Spleen (tissue), 11 donors: ENCODE results near the gene KIFC1. TPM values are rescaled to one million over a fixed set of nuclear protein-coding genes. Genes with fewer than 3 reads are reported as not detected.
A peak's percentile ranks its signal among the peaks of the same experiment; 100 is the strongest.

ENCODE experiments used
- DNase-seq: peaks from one replicate; pipeline ENCODE4 v3.0.0-alpha.2; 2020
- H3K27ac ChIP-seq, 8 donors: fragments of 200-600 bp; sonication (generic) in 7 of 8; 1 replicate in 4 of 8; 2 replicates in 4 of 8; pipeline versions ENCODE4 v1.5.0 to v1.8.0; 2016 to 2021; ENCODE audit warnings: inconsistent platforms in 4 of 8, mild to moderate bottlenecking in 4 of 8, moderate library complexity in 1 of 8
- H3K27me3 ChIP-seq, 7 donors: fragments of 200-600 bp; sonication (generic) in 6 of 7; replicated peaks in 1 of 7; 1 replicate in 4 of 7; 2 replicates in 3 of 7; pipeline versions ENCODE4 v1.5.0 to v1.8.0; 2016 to 2021; ENCODE audit warnings: inconsistent platforms in 3 of 7, mild to moderate bottlenecking in 1 of 7
- H3K36me3 ChIP-seq, 6 donors: fragments of 200-600 bp; sonication (generic) in 5 of 6; 1 replicate in 4 of 6; 2 replicates in 2 of 6; pipeline versions ENCODE4 v1.5.0 to v1.8.0; 2016 to 2021; ENCODE audit warnings: inconsistent platforms in 2 of 6
- H3K4me1 ChIP-seq, 6 donors: fragments of 200-600 bp; sonication (generic) in 5 of 6; 1 replicate in 3 of 6; 2 replicates in 3 of 6; pipeline versions ENCODE4 v1.5.0 to v1.8.0; 2016 to 2021; ENCODE audit warnings: inconsistent platforms in 3 of 6
- H3K4me3 ChIP-seq, 8 donors: fragments of 200-600 bp; sonication (generic) in 7 of 8; 1 replicate in 4 of 8; 2 replicates in 4 of 8; pipeline versions ENCODE4 v1.5.0 to v1.8.0; 2016 to 2021; ENCODE audit warnings: inconsistent platforms in 4 of 8, mild to moderate bottlenecking in 4 of 8, moderate library complexity in 2 of 8
- H3K9me3 ChIP-seq, 8 donors: fragments of 200-600 bp; sonication (generic) in 7 of 8; 1 replicate in 4 of 8; 2 replicates in 4 of 8; pipeline versions ENCODE4 v1.5.0 to v1.8.0; 2016 to 2021; ENCODE audit warnings: inconsistent platforms in 4 of 8
- CTCF ChIP-seq, 11 experiments: fragments of 200-600 bp in 7 of 11; fragments of 450-650 bp in 4 of 11; sonication (generic) in 4 of 11; IDR thresholded peaks in 8 of 11; conservative IDR thresholded peaks in 3 of 11; 1 replicate in 7 of 11; 2 replicates in 4 of 11; pipeline versions ENCODE4 v1.4.0 to v1.8.0; 2016 to 2021; ENCODE audit warnings: antibody characterized with exemption in 11 of 11, inconsistent platforms in 4 of 11, mild to moderate bottlenecking in 1 of 11
- POLR2A ChIP-seq, 3 donors: fragments of 450-650 bp; IDR thresholded peaks; one replicate each; pipeline ENCODE4 v1.5.1; 2017; ENCODE audit warnings: antibody characterized with exemption in 3 of 3, mild to moderate bottlenecking in 1 of 3
- POLR2AphosphoS5 ChIP-seq, 3 donors: sonication (generic); formaldehyde crosslinking; IDR thresholded peaks; one replicate each; pipeline ENCODE4 v1.5.1; 2017; ENCODE audit warnings: antibody characterized with exemption in 3 of 3
- WGBS, 5 donors: extraction: QIAGEN DNeasy Blood & Tissue Kit in 3 of 5; methylation state at CpG; one replicate each; pipeline versions ENCODE4 v1.1.5 to v1.1.7; 2013 to 2018; 5-methylcytosine and 5-hydroxymethylcytosine counted together
- intact Hi-C: fragments of 100-400 bp; cut with DNase I; formaldehyde crosslinking; loops from one replicate; pipeline ENCODE4 v1.15.0; 2023; ENCODE audit warnings: low total_unique reads
- polyA plus RNA-seq, 3 donors: library from polyadenylated mRNA; stranded (reverse); fragments of 200-250 nt; gene quantifications; one replicate each; pipeline ENCODE4 v1.2.1, GENCODE V29; 2013
- total RNA-seq, 7 donors: library from RNA; depleted of rRNA in 3 of 7; stranded (reverse); fragments of >200 nt in 3 of 7; fragmentation: NEBNext Ultra II Directional in 4 of 7; extraction: Animal tissue kit (Norgen Biotek cat#: 25700) in 4 of 7; gene quantifications; one replicate each; pipeline versions ENCODE4 v1.1.0 to v1.2.1, GENCODE V29; 2016 to 2021
- donor health status: healthy with polysubstance abuse.
- donor health status: DM: no; HTN: no; CAD: no; lungs with moderate emphysema.
- donor health status: DM: no; HTN: no; CAD: no.
- donor health status: Bipolar disorder and iron deficiency.
- donor health status: healthy.
- donor health status: DM: no; HTN: no; CAD: no.
- donor health status: DM: yes; HTN: yes; CAD: no.

KIFC1 gene
- total and polyA plus RNA-seq, 10 donors: 1.2 to 11.3 (median 5.4) TPM

GRCh38 chr6:33410711-33411631 is 19.3 kb downstream of the KIFC1 start, which contains the start of gene PHF1:
TSS of gene PHF1 (plus strand) at chr6:33411014. CDS start at chr6:33412264, 1,250 bp downstream.
- WGBS, 5 donors: 1% methylated on average over 17 to 63 of the region's 67 CpGs
- intact Hi-C loops: no loop called here
- TF ChIP-seq POLR2A (IDR thresholded peaks at IDR 0.05): peak in 1 of 3 donors; percentile 55
- TF ChIP-seq CTCF (IDR thresholded peaks at IDR 0.05 in 8 of 11, conservative IDR thresholded peaks at IDR 0.05 in 3 of 11): peak in 3 of 11 experiments; percentile 7 to 18 (median 15)
- TF ChIP-seq POLR2AphosphoS5 (IDR thresholded peaks at IDR 0.05): peak; percentile 81 to 90 (median 86)
- peaks cover 27 to 60% (median 50%) of the 10 kb centered on the region in 6 donors for H3K4me1 ChIP-seq
- no peaks in the 10 kb centered on the region for H3K27me3 ChIP-seq
- peak within 1 kb of the TSS; percentile 67 to 95 (median 84) for H3K4me3 ChIP-seq
- H3K9me3 ChIP-seq: no peaks in the 10 kb centered on the region
- peak within 1 kb of the TSS; percentile 95 to 99 (median 98) for H3K27ac ChIP-seq
- peak; percentile 95 for DNase-seq
- peaks cover 2 to 49% (median 39%) of the 10 kb centered on the region in 6 donors for H3K36me3 ChIP-seq

GRCh38 chr6:33411632-33412005 is 20.0 kb downstream of the KIFC1 start:
- H3K27me3 ChIP-seq: no peaks in the 10 kb centered on the region
- H3K27ac ChIP-seq: peak overlapping the region; percentile 95 to 99 (median 98)
- peaks cover 33 to 66% (median 56%) of the 10 kb centered on the region in 6 donors for H3K4me1 ChIP-seq
- WGBS, 5 donors: 59 to 71% (median 63%) methylated on average over 6 of the region's 6 CpGs
- intact Hi-C loops: no loop called here
- H3K9me3 ChIP-seq: no peaks in the 10 kb centered on the region
- H3K36me3 ChIP-seq: peaks cover 2 to 49% (median 43%) of the 10 kb centered on the region in 6 donors
- no peak for TF ChIP-seq POLR2AphosphoS5 (IDR thresholded peaks at IDR 0.05)
- TF ChIP-seq CTCF (IDR thresholded peaks at IDR 0.05 in 8 of 11, conservative IDR thresholded peaks at IDR 0.05 in 3 of 11): no peak
- TF ChIP-seq POLR2A (IDR thresholded peaks at IDR 0.05): no peak
- H3K4me3 ChIP-seq: peak overlapping the region; percentile 67 to 95 (median 84)
- peak; percentile 72 for DNase-seq

- TF ChIP-seq POLR2AphosphoS5 (IDR thresholded peaks at IDR 0.05) (no peak), CTCF (IDR thresholded peaks at IDR 0.05 in 8 of 11, conservative IDR thresholded peaks at IDR 0.05 in 3 of 11) (no peak), POLR2A (IDR thresholded peaks at IDR 0.05) (no peak)
- WGBS, 5 donors: 90 to 94% (median 92%) methylated on average over 10 of the region's 10 CpGs
- peak; percentile 78 for DNase-seq
- intact Hi-C loops: no loop called here
- Histone ChIP-seq H3K36me3 (peaks cover 2 to 47% (median 43%) of the 10 kb centered on the region in 6 donors), H3K27me3 (no peaks in the 10 kb centered on the region), H3K9me3 (no peaks in the 10 kb centered on the region), H3K4me3 (peak overlapping the region in 5 of 8 donors; percentile 67 to 85 (median 82)), H3K27ac (peak overlapping the region in 7 of 8 donors; percentile 29 to 99 (median 97)), H3K4me1 (peaks cover 40 to 74% (median 64%) of the 10 kb centered on the region in 6 donors)
These were observed 20.8 kb downstream of the KIFC1 start for GRCh38 chr6:33412140-33413009.
